GM10248 (cell line): ENCODE results near the gene ST6GAL1.
"Not testable (repeated sequence)": the region's sequence is repeated elsewhere in the genome, so short reads cannot be mapped to it uniquely, and the experiment has no call there.

Source experiments
- CTCF ChIA-PET: fragments of 300-600 bp; sonication (Branson Sonifier 250); formaldehyde crosslinking; extraction: SDS; loops from one replicate; lab custom pipeline; 2021; ENCODE audit warnings: antibody characterized with exemption; lab: Yijun Ruan, JAX
- POLR2A ChIA-PET: fragments of 350-650 bp; sonication (Branson Sonifier 250); formaldehyde crosslinking; extraction: SDS; loops from one replicate; lab custom pipeline; 2020; ENCODE audit warnings: antibody characterized with exemption; lab: Yijun Ruan, JAX
- DNase-seq: peaks from one replicate; pipeline ENCODE4 v3.0.0; 2012; ENCODE audit errors: extremely low spot score
- CTCF ChIP-seq: IDR thresholded peaks from 2 replicates; pipeline ENCODE4 v1.5.1; 2012; ENCODE audit warnings: mild to moderate bottlenecking, low read depth; ENCODE audit errors: extremely low read depth, missing control alignments, control extremely low read depth

ST6GAL1 gene

GRCh38 chr3:186962445-186962844 lies 32.1 kb downstream of the ST6GAL1 start:
- TF ChIP-seq CTCF, result no peak
- no peak for DNase-seq
- CTCF ChIA-PET, result interaction anchor here (1.5 to 2.0 kb wide), 2 partner anchors 12 to 18 kb away, joined by 6 to 7 read pairs; no protein-coding TSS in a partner anchor
- POLR2A ChIA-PET, result no interaction called here

- POLR2A ChIA-PET, result no interaction called here
- TF ChIP-seq CTCF, result no peak
- no peak for DNase-seq
These were observed 33.3 kb downstream of the ST6GAL1 start for GRCh38 chr3:186963636-186964035.

GRCh38 chr3:186964071-186964470 lies 33.7 kb downstream of the ST6GAL1 start:
- POLR2A ChIA-PET, result no interaction called here
- CTCF ChIA-PET, result interaction anchor here (0.6 to 1.5 kb wide), 3 partner anchors 10 to 187 kb away, joined by 3 to 7 read pairs (median 3); no protein-coding TSS in a partner anchor
- DNase-seq, result no peak
- no peak for TF ChIP-seq CTCF

More at GRCh38 chr3:186963636-186964035, 33.3 kb downstream of the ST6GAL1 start:
- CTCF ChIA-PET, result interaction anchor here (1.3 to 1.5 kb wide), 2 partner anchors 11 to 187 kb away, joined by 3 to 7 read pairs; no protein-coding TSS in a partner anchor

GRCh38 chr3:186964616-186965015 lies 34.3 kb downstream of the ST6GAL1 start:
- no peak for TF ChIP-seq CTCF
- ChIA-PET CTCF (interaction anchor here (0.6 to 2.6 kb wide), 6 partner anchors 9 to 200 kb away, joined by 3 to 9 read pairs (median 3); no protein-coding TSS in a partner anchor), POLR2A (no interaction called here)
- DNase-seq, result no peak

- ChIA-PET POLR2A (no interaction called here), CTCF (interaction anchor here (0.8 to 2.6 kb wide), 7 partner anchors 9 to 199 kb away, joined by 3 to 9 read pairs (median 3); partner anchors contain the start of gene RPL39L)
- no peak for TF ChIP-seq CTCF
- DNase-seq, result peak; percentile 42
These were observed 35.0 kb downstream of the ST6GAL1 start for GRCh38 chr3:186965141-186965879.

GRCh38 chr3:186966406-186966805 lies 36.1 kb downstream of the ST6GAL1 start:
- DNase-seq, result no peak
- TF ChIP-seq CTCF, result no peak
- ChIA-PET POLR2A (no interaction called here), CTCF (interaction anchor here (0.7 to 2.6 kb wide), 7 partner anchors 8 to 351 kb away, joined by 3 to 9 read pairs (median 5); partner anchors contain the start of gene RPL39L)

- DNase-seq, POLR2A ChIA-PET: not testable (repeated sequence)
- CTCF ChIA-PET, result interaction anchor here (0.9 to 2.6 kb wide), 5 partner anchors 9 to 198 kb away, joined by 3 to 9 read pairs (median 6); partner anchors contain the start of gene RPL39L
These were observed 36.9 kb downstream of the ST6GAL1 start for GRCh38 chr3:186967236-186967635.
